ENCODE measurements around the gene TM7SF2. TPM values are rescaled to one million over a fixed set of nuclear protein-coding genes. Genes with fewer than 3 reads are reported as not detected.

Gene TM7SF2
- total RNA-seq, 1 experiment from 2014 or later, result 44.2 TPM

- Histone ChIP-seq H3K4me3 (ENCODE audit: low read length) (peak overlapping the region; percentile 73), H3K4me2 (ENCODE audit: low read length) (peak overlapping the region; percentile 97), H3K9ac (ENCODE audit: low read length) (peak overlapping the region; percentile 57), H3K27me3 (ENCODE audit: low read length) (no peaks in the 10 kb centered on the region), H3K9me3 (ENCODE audit: low read length) (no peaks in the 10 kb centered on the region), H3K27ac (ENCODE audit: low read length) (no peak overlapping the region), H3K36me3 (ENCODE audit: low read depth, low read length) (no peaks in the 10 kb centered on the region), H3F3A (ENCODE audit: low read length, unreplicated experiment) (no peaks in the 10 kb centered on the region), H2AFZ (ENCODE audit: low read length) (peak overlapping the region; percentile 35; the same call in 1 of the 2 replicates), H4K20me1 (ENCODE audit: low read length) (no peaks in the 10 kb centered on the region), H3K9me2 (replicated peaks; ENCODE audit: low read length) (no peaks in the 10 kb centered on the region), H3K4me1 (ENCODE audit: insufficient read depth, low read length) (peaks cover 21% of the 10 kb centered on the region), H3K79me2 (ENCODE audit: low read length) (peaks cover 23% of the 10 kb centered on the region)
- POLR2A ChIA-PET (ENCODE audit: unreplicated experiment), result interaction anchor here (0.6 to 1.0 kb wide), 2 partner anchors 23 to 334 kb away, joined by 3 to 4 read pairs; partner anchors contain the start of gene SF1
- DNase-seq (peak; percentile 67), ATAC-seq (peak; percentile 47)
- CTCF ChIA-PET, result interaction anchor here (0.7 to 1.1 kb wide), 4 partner anchors 9 to 71 kb away, joined by 3 to 7 read pairs (median 4); partner anchors contain the start of gene SAC3D1
- no TSS peak for BruUV-seq (replicated peaks)
- intact Hi-C loops (cut with micrococcal nuclease), result no loop called here
- TF ChIP-seq EZH2 (IDR thresholded peaks at IDR 0.05; ENCODE audit: low read length, unreplicated experiment), result no peak
- TF ChIP-seq CTCF (conservative IDR thresholded peaks at IDR 0.05; ENCODE audit: low read depth, low read length), result peak; percentile 93
- TF ChIP-seq EZH2phosphoT487 (IDR thresholded peaks at IDR 0.05; ENCODE audit: borderline replicate concordance, low read length), result no peak
Measured at GRCh38 chr11:65112546-65113360, 1.1 kb downstream of the TM7SF2 start.

- DNase-seq (peak; percentile 39), ATAC-seq (no peak)
- Histone ChIP-seq H3K4me3 (ENCODE audit: low read length) (peak overlapping the region; percentile 73), H2AFZ (ENCODE audit: low read length) (0 out of 2 replicates have a peak overlapping the region, but pooled peaks have one; percentile 35), H3K36me3 (ENCODE audit: low read depth, low read length) (no peaks in the 10 kb centered on the region), H3F3A (ENCODE audit: low read length, unreplicated experiment) (peaks cover 4% of the 10 kb centered on the region), H3K4me1 (ENCODE audit: insufficient read depth, low read length) (peaks cover 21% of the 10 kb centered on the region), H3K79me2 (ENCODE audit: low read length) (peaks cover 23% of the 10 kb centered on the region), H3K27ac (ENCODE audit: low read length) (no peak overlapping the region), H3K9ac (ENCODE audit: low read length) (no peak overlapping the region), H4K20me1 (ENCODE audit: low read length) (no peaks in the 10 kb centered on the region), H3K4me2 (ENCODE audit: low read length) (peak overlapping the region; percentile 97), H3K9me2 (replicated peaks; ENCODE audit: low read length) (no peaks in the 10 kb centered on the region), H3K9me3 (ENCODE audit: low read length) (no peaks in the 10 kb centered on the region), H3K27me3 (ENCODE audit: low read length) (no peaks in the 10 kb centered on the region)
- POLR2A ChIA-PET (ENCODE audit: unreplicated experiment), result interaction anchor here (0.6 kb wide), 2 partner anchors 107 to 116 kb away, joined by 6 to 7 read pairs; no protein-coding TSS in a partner anchor
- BruUV-seq (replicated peaks), result no TSS peak
- intact Hi-C loops (cut with micrococcal nuclease), result no loop called here
- TF ChIP-seq EZH2phosphoT487 (IDR thresholded peaks at IDR 0.05; ENCODE audit: borderline replicate concordance, low read length) (no peak), CTCF (conservative IDR thresholded peaks at IDR 0.05; ENCODE audit: low read depth, low read length) (no peak), EZH2 (IDR thresholded peaks at IDR 0.05; ENCODE audit: low read length, unreplicated experiment) (no peak)
- CTCF ChIA-PET, result interaction anchor here (0.8 to 1.1 kb wide), 3 partner anchors 9 to 72 kb away, joined by 3 to 7 read pairs (median 4); partner anchors contain the start of gene SAC3D1
Measured at GRCh38 chr11:65113361-65113756, 1.7 kb downstream of the TM7SF2 start.
